DND-41 (cell line): ENCODE measurements around the gene HMCN1.
"Not testable (repeated sequence)": the region's sequence is repeated elsewhere in the genome, so short reads cannot be mapped to it uniquely, and the experiment has no call there.

Experiments used
- ATAC-seq: fragments of 200-7000 bp; cut with Tn5 transposase; 3 replicates; pipeline ENCODE4 v1.9.1; 2021; ENCODE audit warnings: low read depth; ENCODE audit not compliant: insufficient read depth
- DNase-seq: peaks from one replicate; pipeline ENCODE4 v3.0.0-alpha.2; 2020
- H2AFZ ChIP-seq: 2 replicates; pipeline ENCODE4 v1.6.0; 2012; ENCODE audit warnings: low read depth, low read length
- H3K27ac ChIP-seq: 2 replicates; pipeline ENCODE4 v1.5.1; 2012; ENCODE audit warnings: low read length, inconsistent platforms
- H3K27me3 ChIP-seq: fragments of 200-600 bp; sonication (generic); 2 replicates; pipeline ENCODE4 v1.6.0; 2012; ENCODE audit warnings: low read length, mild to moderate bottlenecking, inconsistent platforms; ENCODE audit not compliant: insufficient read depth, poor library complexity
- H3K36me3 ChIP-seq: 2 replicates; pipeline ENCODE4 v1.5.1; 2012; ENCODE audit warnings: low read length, inconsistent platforms; ENCODE audit not compliant: insufficient read depth
- H3K4me1 ChIP-seq: 2 replicates; pipeline ENCODE4 v1.5.1; 2012; ENCODE audit warnings: mild to moderate bottlenecking, low read length; ENCODE audit not compliant: insufficient read depth
- H3K4me2 ChIP-seq: 2 replicates; pipeline ENCODE4 v1.6.0; 2012; ENCODE audit warnings: mild to moderate bottlenecking, moderate library complexity, low read length, inconsistent platforms; ENCODE audit not compliant: insufficient read depth
- H3K4me3 ChIP-seq, 2 experiments: fragments of 200-600 bp in 1 of 2; shearing (Covaris generic) in 1 of 2; 2 replicates each; pipeline ENCODE4 v1.5.1; 2012 to 2016; ENCODE audit warnings: inconsistent platforms in 2 of 2, low read length in 2 of 2, mild to moderate bottlenecking in 2 of 2, low read depth in 1 of 2, moderate library complexity in 1 of 2
- H3K79me2 ChIP-seq: 2 replicates; pipeline ENCODE4 v1.6.0; 2012; ENCODE audit warnings: low read length, inconsistent platforms; ENCODE audit not compliant: insufficient read depth
- H3K9ac ChIP-seq: 2 replicates; pipeline ENCODE4 v1.6.0; 2012; ENCODE audit warnings: low read depth, mild to moderate bottlenecking, inconsistent platforms, low read length, moderate library complexity
- H3K9me3 ChIP-seq: 2 replicates; pipeline ENCODE4 v1.5.1; 2012; ENCODE audit warnings: low read length, moderate library complexity, mild to moderate bottlenecking, inconsistent platforms; ENCODE audit not compliant: insufficient read depth, severe bottlenecking
- H4K20me1 ChIP-seq: 2 replicates; pipeline ENCODE4 v1.6.0; 2012; ENCODE audit warnings: low read length; ENCODE audit not compliant: insufficient read depth
- CTCF ChIP-seq: IDR thresholded peaks from 2 replicates; pipeline ENCODE4 v1.5.1; 2012; ENCODE audit warnings: borderline replicate concordance, low read length, moderate library complexity, mild to moderate bottlenecking; ENCODE audit not compliant: poor library complexity, severe bottlenecking; ENCODE audit errors: extremely low read depth
- EZH2 ChIP-seq: IDR thresholded peaks from 3 replicates; pipeline ENCODE4 v1.6.1; 2012; ENCODE audit warnings: borderline replicate concordance, low read depth, mild to moderate bottlenecking, moderate library complexity, low read length, inconsistent platforms; ENCODE audit not compliant: severe bottlenecking

HMCN1 gene

GRCh38 chr1:185789501-185790193, 55.5 kb downstream of the HMCN1 start:
- no peak overlapping the region for H3K4me2 ChIP-seq
- no peaks in the 10 kb centered on the region for H4K20me1 ChIP-seq
- ATAC-seq (no peak), DNase-seq (no peak)
- H3K4me1 ChIP-seq: no peaks in the 10 kb centered on the region
- TF ChIP-seq EZH2: no peak
- TF ChIP-seq CTCF: no peak
- H3K27ac ChIP-seq: no peak overlapping the region
- no peaks in the 10 kb centered on the region for H3K27me3 ChIP-seq
- H2AFZ ChIP-seq: no peak overlapping the region
- no peak overlapping the region for H3K9ac ChIP-seq
- no peaks in the 10 kb centered on the region for H3K79me2 ChIP-seq
- H3K4me3 ChIP-seq: no peak overlapping the region
- H3K36me3 ChIP-seq: no peaks in the 10 kb centered on the region
- no peaks in the 10 kb centered on the region for H3K9me3 ChIP-seq

- H3K36me3 ChIP-seq: no peaks in the 10 kb centered on the region
- TF ChIP-seq CTCF: no peak
- no peak for TF ChIP-seq EZH2
- H3K4me2 ChIP-seq: no peak overlapping the region
- no peak overlapping the region for H3K4me3 ChIP-seq
- H3K9ac ChIP-seq: no peak overlapping the region
- DNase-seq (no peak), ATAC-seq (no peak)
- H3K4me1 ChIP-seq: no peaks in the 10 kb centered on the region
- no peak overlapping the region for H2AFZ ChIP-seq
- no peak overlapping the region for H3K27ac ChIP-seq
- H3K9me3 ChIP-seq: no peaks in the 10 kb centered on the region
- H4K20me1 ChIP-seq: no peaks in the 10 kb centered on the region
- no peaks in the 10 kb centered on the region for H3K79me2 ChIP-seq
- H3K27me3 ChIP-seq: no peaks in the 10 kb centered on the region
Observed at GRCh38 chr1:185790194-185790735, 56.1 kb downstream of the HMCN1 start.

- Histone ChIP-seq H3K4me3 (no peak overlapping the region), H3K9me3 (no peaks in the 10 kb centered on the region), H3K9ac (no peak overlapping the region), H3K4me1 (no peaks in the 10 kb centered on the region), H3K27ac (no peak overlapping the region), H3K36me3 (no peaks in the 10 kb centered on the region), H3K79me2 (no peaks in the 10 kb centered on the region), H4K20me1 (no peaks in the 10 kb centered on the region), H3K4me2 (no peak overlapping the region), H2AFZ (no peak overlapping the region), H3K27me3 (no peaks in the 10 kb centered on the region)
- ATAC-seq (no peak), DNase-seq (no peak)
- no peak for TF ChIP-seq CTCF
- no peak for TF ChIP-seq EZH2
Observed at GRCh38 chr1:185792040-185792439, 57.8 kb downstream of the HMCN1 start.

GRCh38 chr1:185794495-185794894, 60.3 kb downstream of the HMCN1 start:
- not testable (repeated sequence) for H3K9ac ChIP-seq, H4K20me1 ChIP-seq, DNase-seq, H3K27me3 ChIP-seq, H3K36me3 ChIP-seq, H3K4me1 ChIP-seq, H3K27ac ChIP-seq, ATAC-seq, H3K9me3 ChIP-seq, H3K4me3 ChIP-seq, H3K4me2 ChIP-seq, H2AFZ ChIP-seq, H3K79me2 ChIP-seq
